GM12891 (cell line): ENCODE results near the gene RARA.

Experiments used
- PAX5 ChIP-seq: IDR thresholded peaks from 2 replicates; pipeline ENCODE4 v1.6.1; 2011; ENCODE audit warnings: low read length, moderate library complexity, mild to moderate bottlenecking; ENCODE audit not compliant: insufficient read depth, severe bottlenecking
- POLR2A ChIP-seq: IDR thresholded peaks from 2 replicates; pipeline ENCODE4 v1.6.1; 2011; ENCODE audit warnings: low read depth, low read length, control low read depth
- POLR2AphosphoS5 ChIP-seq: IDR thresholded peaks from 2 replicates; pipeline ENCODE4 v1.6.1; 2011; ENCODE audit warnings: low read depth, low read length, control low read depth
- POU2F2 ChIP-seq: IDR thresholded peaks from 2 replicates; pipeline ENCODE4 v1.6.1; 2011; ENCODE audit warnings: low read depth, mild to moderate bottlenecking, control low read depth, low read length, moderate library complexity
- SPI1 ChIP-seq: IDR thresholded peaks from 2 replicates; pipeline ENCODE4 v1.6.1; 2011; ENCODE audit warnings: low read depth, low read length, control low read depth
- TAF1 ChIP-seq: IDR thresholded peaks from 2 replicates; pipeline ENCODE4 v1.6.1; 2011; ENCODE audit warnings: low read depth, low read length, control low read depth

- TF ChIP-seq TAF1 = no peak
- no peak for TF ChIP-seq POLR2A
- no peak for TF ChIP-seq POLR2AphosphoS5
- TF ChIP-seq SPI1 = no peak
- TF ChIP-seq PAX5 = no peak
- no peak for TF ChIP-seq POU2F2
These were observed 62.4 kb downstream of the RARA start for GRCh38 chr17:40371261-40371929.
